Hepatocyte (in vitro differentiated cells): ENCODE results near the gene INIP. TPM values are rescaled to one million over a fixed set of nuclear protein-coding genes. Genes with fewer than 3 reads are reported as not detected.

ENCODE experiments used
- DNase-seq: peaks from one replicate; pipeline ENCODE4 v3.0.0-alpha.2; 2016; ENCODE audit warnings: low spot score
- H2AFZ ChIP-seq: fragments of 200-600 bp; sonication (generic); 2 replicates; pipeline ENCODE4 v1.6.0; 2016; ENCODE audit warnings: antibody characterized with exemption, mild to moderate bottlenecking
- H3K27ac ChIP-seq: fragments of 200-600 bp; sonication (generic); 2 replicates; pipeline ENCODE4 v1.5.1; 2016; ENCODE audit warnings: mild to moderate bottlenecking
- H3K27me3 ChIP-seq: fragments of 200-600 bp; sonication (generic); 2 replicates; pipeline ENCODE4 v1.6.1; 2016
- H3K36me3 ChIP-seq: fragments of 200-600 bp; sonication (generic); replicated peaks from 2 replicates; pipeline ENCODE4 v1.5.1; 2016; ENCODE audit warnings: low read depth; ENCODE audit not compliant: insufficient read depth
- H3K4me1 ChIP-seq: fragments of 200-600 bp; sonication (generic); 2 replicates; pipeline ENCODE4 v1.5.1; 2016; ENCODE audit warnings: mild to moderate bottlenecking, moderate library complexity; ENCODE audit not compliant: insufficient read depth
- H3K4me2 ChIP-seq: fragments of 200-600 bp; sonication (generic); 2 replicates; pipeline ENCODE4 v1.6.0; 2016
- H3K4me3 ChIP-seq: fragments of 200-600 bp; sonication (generic); 2 replicates; pipeline ENCODE4 v1.5.1; 2016; ENCODE audit warnings: mild to moderate bottlenecking
- H3K79me2 ChIP-seq: fragments of 200-600 bp; sonication (generic); 2 replicates; pipeline ENCODE4 v1.6.0; 2017; ENCODE audit warnings: mild to moderate bottlenecking
- H3K9me2 ChIP-seq: fragments of 200-600 bp; sonication (generic); replicated peaks from 2 replicates; pipeline ENCODE4 v1.6.0; 2017; ENCODE audit warnings: mild to moderate bottlenecking; ENCODE audit not compliant: insufficient read depth
- H3K9me3 ChIP-seq: fragments of 200-600 bp; sonication (generic); 2 replicates; pipeline ENCODE4 v1.5.1; 2016; ENCODE audit warnings: low read depth, mild to moderate bottlenecking
- H4K20me1 ChIP-seq: fragments of 200-600 bp; sonication (generic); 2 replicates; pipeline ENCODE4 v1.6.0; 2016; ENCODE audit warnings: mild to moderate bottlenecking; ENCODE audit not compliant: insufficient read depth, poor library complexity, severe bottlenecking
- EZH2 ChIP-seq: fragments of 200-600 bp; sonication (generic); IDR thresholded peaks from 2 replicates; pipeline ENCODE4 v1.6.1; 2016; ENCODE audit warnings: antibody characterized with exemption, mild to moderate bottlenecking, borderline replicate concordance
- EZH2phosphoT487 ChIP-seq: fragments of 200-600 bp; sonication (generic); IDR thresholded peaks from one replicate; pipeline ENCODE4 v1.6.1; 2018; ENCODE audit warnings: antibody characterized with exemption, mild to moderate bottlenecking, low read depth, moderate library complexity; ENCODE audit not compliant: unreplicated experiment, severe bottlenecking
- WGBS: methylation state at CpG from one replicate; pipeline ENCODE4 v1.1.6; 2016; ENCODE audit warnings: low lambda C conversion rate; ENCODE audit errors: missing lambda C conversion rate; 5-methylcytosine and 5-hydroxymethylcytosine counted together
- polyA plus RNA-seq: library from polyadenylated mRNA; unstranded; fragments of >200 nt; fragmentation: Nextera tagmentation; extraction: Ambion mirVana; gene quantifications from 2 replicates; pipeline ENCODE4 v1.2.1, GENCODE V29; 2016
- total RNA-seq: library from RNA; depleted of rRNA; stranded (reverse); fragments of >200 nt; gene quantifications from 2 replicates; pipeline ENCODE4 v1.2.3, GENCODE V29; 2014
- TF ChIP-seq, protein P1 (sequence below): fragments of 200-600 bp; sonication (generic); IDR thresholded peaks from 2 replicates; pipeline ENCODE4 v1.5.1; 2016; ENCODE audit warnings: antibody characterized with exemption, mild to moderate bottlenecking; ENCODE audit not compliant: poor library complexity

INIP gene
- total and polyA plus RNA-seq, 2 experiments from 2014 or later, result 19.3 to 37.4 TPM

DNA sequence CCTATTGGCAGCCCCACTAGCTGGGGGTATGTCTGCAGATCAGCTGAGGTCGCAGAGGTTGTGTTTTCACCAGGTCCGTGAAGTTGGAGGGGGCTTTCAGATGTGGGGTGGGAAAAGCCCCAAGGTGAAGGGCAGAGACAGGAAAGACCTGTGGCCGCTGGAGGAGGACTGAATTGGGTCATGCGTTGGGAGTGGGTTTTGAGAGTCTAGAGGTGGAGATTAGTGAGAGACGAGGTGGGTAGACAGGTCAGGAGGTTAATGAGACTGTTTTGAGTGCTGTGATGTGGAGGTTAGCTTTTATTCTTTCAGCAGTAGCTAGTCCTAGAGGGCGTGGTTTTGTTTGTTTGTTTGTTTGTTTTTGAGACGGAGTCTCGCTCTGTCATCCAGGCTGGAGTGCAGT lies 42.9 kb upstream of the INIP start:
- Histone ChIP-seq H3K9me2 (no peaks in the 10 kb centered on the region), H3K36me3 (no peaks in the 10 kb centered on the region), H3K9me3 (no peaks in the 10 kb centered on the region), H3K4me3 (no peak overlapping the region), H4K20me1 (peaks cover 10% of the 10 kb centered on the region), H2AFZ (no peak overlapping the region), H3K27me3 (no peaks in the 10 kb centered on the region), H3K27ac (no peak overlapping the region), H3K4me2 (no peak overlapping the region), H3K79me2 (peaks cover 70% of the 10 kb centered on the region), H3K4me1 (peaks cover 10% of the 10 kb centered on the region)
- TF ChIP-seq, protein P1, sequence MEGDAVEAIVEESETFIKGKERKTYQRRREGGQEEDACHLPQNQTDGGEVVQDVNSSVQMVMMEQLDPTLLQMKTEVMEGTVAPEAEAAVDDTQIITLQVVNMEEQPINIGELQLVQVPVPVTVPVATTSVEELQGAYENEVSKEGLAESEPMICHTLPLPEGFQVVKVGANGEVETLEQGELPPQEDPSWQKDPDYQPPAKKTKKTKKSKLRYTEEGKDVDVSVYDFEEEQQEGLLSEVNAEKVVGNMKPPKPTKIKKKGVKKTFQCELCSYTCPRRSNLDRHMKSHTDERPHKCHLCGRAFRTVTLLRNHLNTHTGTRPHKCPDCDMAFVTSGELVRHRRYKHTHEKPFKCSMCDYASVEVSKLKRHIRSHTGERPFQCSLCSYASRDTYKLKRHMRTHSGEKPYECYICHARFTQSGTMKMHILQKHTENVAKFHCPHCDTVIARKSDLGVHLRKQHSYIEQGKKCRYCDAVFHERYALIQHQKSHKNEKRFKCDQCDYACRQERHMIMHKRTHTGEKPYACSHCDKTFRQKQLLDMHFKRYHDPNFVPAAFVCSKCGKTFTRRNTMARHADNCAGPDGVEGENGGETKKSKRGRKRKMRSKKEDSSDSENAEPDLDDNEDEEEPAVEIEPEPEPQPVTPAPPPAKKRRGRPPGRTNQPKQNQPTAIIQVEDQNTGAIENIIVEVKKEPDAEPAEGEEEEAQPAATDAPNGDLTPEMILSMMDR, result no peak
- TF ChIP-seq EZH2 (no peak), EZH2phosphoT487 (no peak)
- DNase-seq, result no peak
- 79% methylated on average over 8 of the region's 8 CpGs for WGBS

DNA sequence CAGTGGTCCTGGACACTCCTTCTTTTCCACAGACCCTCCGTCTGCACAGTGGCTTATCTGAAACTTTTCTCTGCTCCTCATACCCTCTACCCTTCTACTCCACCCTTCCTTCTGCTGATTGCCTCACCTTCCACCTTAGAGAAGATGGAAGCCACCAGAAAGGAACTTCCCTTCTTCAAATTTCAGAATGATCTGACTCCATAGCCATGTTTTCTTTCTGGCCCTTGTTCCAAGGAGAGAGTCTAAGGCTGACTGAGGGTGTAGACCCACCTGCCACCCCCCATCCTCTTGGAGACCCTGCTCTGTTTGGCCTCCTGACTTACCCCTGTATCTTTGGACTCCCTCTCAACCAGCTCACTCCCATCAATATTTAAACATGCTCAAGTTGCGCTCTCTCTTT lies 40.0 kb upstream of the INIP start:
- Histone ChIP-seq H4K20me1 (peaks cover 10% of the 10 kb centered on the region), H3K4me3 (no peak overlapping the region), H2AFZ (no peak overlapping the region), H3K4me1 (peaks cover 26% of the 10 kb centered on the region), H3K9me3 (no peaks in the 10 kb centered on the region), H3K79me2 (peaks cover 85% of the 10 kb centered on the region), H3K27ac (no peak overlapping the region), H3K36me3 (no peaks in the 10 kb centered on the region), H3K9me2 (no peaks in the 10 kb centered on the region), H3K4me2 (no peak overlapping the region), H3K27me3 (no peaks in the 10 kb centered on the region)
- 97% methylated on average over 2 of the region's 2 CpGs for WGBS
- DNase-seq, result no peak
- TF ChIP-seq, protein P1, result no peak
- TF ChIP-seq EZH2phosphoT487, result no peak
- TF ChIP-seq EZH2, result no peak

DNA sequence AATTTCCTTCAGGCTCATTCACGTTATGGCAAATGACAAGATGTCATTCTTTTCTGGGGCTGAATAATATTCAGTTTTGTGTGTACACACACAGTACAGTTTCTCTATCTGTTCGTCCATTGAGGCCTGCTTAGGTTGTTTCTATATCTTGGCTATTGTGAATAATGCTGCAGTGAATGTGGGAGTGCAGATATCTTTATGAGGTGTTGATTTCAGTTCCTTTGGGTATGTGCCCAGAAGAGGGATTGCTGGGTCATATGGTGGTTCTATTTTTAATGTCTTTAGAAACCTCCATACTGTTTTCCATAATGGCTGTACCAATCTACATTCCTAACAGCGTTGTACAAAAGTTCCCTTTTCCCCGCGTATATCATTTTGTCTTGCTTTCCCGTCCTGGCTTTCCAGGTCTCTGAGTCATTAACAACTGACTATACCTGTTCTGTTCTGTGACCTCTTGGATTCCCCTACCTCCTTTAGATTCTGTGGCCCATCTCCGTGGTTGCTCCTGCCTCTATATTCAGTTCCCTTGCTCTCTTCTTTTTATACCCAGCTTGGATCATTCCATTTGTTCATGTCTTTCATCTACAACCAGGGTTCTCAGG lies 39.5 kb upstream of the INIP start:
- H3K4me1 ChIP-seq, result peaks cover 31% of the 10 kb centered on the region
- TF ChIP-seq EZH2phosphoT487 (no peak), EZH2 (no peak)
- TF ChIP-seq, protein P1, result no peak
- no peak overlapping the region for H2AFZ ChIP-seq
- peaks cover 10% of the 10 kb centered on the region for H4K20me1 ChIP-seq
- no peaks in the 10 kb centered on the region for H3K9me3 ChIP-seq
- no peaks in the 10 kb centered on the region for H3K36me3 ChIP-seq
- peak overlapping the region; percentile 20 for H3K27ac ChIP-seq
- H3K79me2 ChIP-seq, result peaks cover 85% of the 10 kb centered on the region
- H3K27me3 ChIP-seq, result no peaks in the 10 kb centered on the region
- no peak overlapping the region for H3K4me2 ChIP-seq
- H3K4me3 ChIP-seq, result no peak overlapping the region
- no peak for DNase-seq
- WGBS, result 66% methylated on average over 7 of the region's 7 CpGs
- H3K9me2 ChIP-seq, result no peaks in the 10 kb centered on the region
